ENCODE results near the gene FFAR1.
"Not testable (repeated sequence)": the region's sequence is repeated elsewhere in the genome, so short reads cannot be mapped to it uniquely, and the experiment has no call there.

FFAR1 gene

DNA sequence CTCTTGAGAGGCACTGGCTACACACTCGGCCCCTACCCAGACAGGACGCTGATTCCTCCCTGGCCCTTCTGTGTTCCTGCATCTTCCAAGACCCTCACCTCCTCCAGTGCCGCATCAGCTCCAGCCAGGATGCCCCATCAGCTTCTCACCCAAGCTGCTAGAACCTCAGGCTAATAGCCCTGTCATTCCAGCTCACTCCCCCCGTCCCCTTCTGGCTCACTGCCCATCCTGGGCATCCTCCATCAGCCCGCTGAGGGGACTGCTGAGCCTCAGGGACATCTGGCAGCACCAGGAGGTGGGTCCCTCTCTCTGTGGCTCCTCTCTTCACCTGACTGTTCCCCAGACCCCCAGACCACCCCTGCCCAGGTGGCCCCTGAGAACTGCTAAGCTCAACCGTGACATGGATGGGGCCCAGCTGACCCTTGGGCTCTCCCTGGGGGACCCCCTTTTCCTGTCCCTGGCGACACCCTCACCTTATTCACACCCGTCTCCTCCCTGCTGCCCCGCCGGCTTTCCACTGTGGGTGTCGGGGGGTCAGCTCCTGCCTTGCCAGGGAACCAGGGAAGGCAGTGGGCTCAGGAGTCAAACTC, 15.4 kb downstream of the FFAR1 start:
- no peak for DNase-seq

DNA sequence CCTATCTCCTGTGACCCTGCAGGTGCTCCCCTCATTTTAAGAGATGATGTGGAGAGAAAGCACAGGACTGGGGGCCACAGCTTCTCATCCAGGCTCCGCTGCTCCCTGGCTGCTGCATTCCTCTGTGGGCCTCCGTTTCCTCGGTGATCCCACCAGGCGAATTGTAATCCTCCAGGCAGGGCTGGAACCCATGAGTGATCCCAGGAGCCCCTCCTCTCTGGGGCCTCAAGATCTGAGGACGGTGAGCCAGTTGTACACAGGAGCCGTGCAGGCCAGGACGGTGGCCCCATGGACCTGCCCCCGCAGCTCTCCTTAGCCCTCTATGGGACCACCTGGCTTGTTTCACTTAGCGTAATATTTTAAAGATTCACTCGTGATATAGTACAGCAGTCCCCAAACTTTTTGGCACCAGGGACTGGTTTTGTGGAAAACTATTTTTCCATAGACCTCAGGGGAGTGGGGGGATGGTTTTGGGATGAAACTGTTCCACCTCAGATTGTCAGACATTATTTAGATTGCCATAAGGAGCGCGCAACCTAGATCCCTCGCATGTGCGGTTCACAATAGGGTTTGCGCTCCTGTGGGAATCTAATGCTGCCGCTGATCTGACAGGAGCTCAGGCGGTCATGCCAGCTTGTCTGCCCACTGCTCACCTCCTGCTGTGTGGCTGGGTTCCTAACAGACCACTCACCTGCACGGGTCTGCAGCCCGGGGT, 16.2 kb downstream of the FFAR1 start:
- no peak for DNase-seq

DNA sequence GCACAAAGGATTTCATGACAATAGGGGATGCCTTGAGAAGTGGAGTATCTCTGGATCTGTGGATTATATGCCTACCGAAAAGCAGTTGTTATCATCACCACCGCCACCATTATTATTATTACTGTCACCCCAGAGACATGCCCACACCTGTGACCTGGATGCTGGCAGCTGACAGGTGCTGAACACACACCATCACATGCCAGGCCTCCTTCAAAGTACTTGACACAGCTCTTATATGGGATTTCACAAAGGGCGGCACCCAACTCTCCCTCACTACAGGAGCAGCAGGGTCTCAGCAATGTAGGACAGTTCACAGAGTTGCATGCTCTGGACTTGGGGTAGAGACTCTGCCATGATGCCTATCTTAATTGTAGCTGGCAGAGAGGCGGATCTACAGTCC, 17.6 kb downstream of the FFAR1 start:
- no peak for DNase-seq

DNA sequence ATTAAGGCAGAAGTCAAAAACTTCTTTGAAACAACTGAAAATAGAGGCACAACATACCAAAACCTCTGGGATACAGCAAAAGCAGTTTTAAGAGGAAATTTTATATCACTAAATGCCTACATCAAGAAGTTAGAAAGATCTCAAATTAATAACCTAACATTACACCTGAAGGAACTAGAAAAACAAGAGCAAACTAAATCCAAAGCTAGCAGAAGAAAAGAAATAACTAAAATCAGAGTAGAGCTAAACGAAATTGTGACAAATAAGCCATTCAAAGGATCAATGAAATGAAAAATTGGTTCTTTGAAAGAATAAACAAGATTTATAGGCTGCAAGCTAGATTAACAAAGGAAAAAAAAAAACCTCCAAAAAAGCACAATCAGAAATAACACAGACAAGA, 20.7 kb downstream of the FFAR1 start:
- no peak for DNase-seq

DNA sequence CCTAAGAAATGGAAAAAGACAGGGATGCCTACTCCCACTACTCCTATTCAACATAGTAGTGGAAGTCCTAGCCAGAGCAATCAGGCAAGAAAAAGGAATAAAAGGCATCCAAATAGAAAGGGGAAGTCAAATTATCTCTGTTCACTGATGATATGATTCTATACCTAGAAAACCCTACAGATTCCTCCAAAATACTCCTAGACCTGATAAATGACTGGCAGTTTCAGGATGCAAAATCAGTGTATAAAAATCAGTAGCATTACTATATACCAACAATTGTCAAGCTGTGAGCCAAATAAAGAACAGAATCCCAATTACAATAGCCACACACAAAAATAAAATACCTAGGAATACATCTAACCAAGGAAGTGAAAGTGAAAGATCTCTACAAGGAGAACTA, 21.8 kb downstream of the FFAR1 start:
- no peak for DNase-seq

DNA sequence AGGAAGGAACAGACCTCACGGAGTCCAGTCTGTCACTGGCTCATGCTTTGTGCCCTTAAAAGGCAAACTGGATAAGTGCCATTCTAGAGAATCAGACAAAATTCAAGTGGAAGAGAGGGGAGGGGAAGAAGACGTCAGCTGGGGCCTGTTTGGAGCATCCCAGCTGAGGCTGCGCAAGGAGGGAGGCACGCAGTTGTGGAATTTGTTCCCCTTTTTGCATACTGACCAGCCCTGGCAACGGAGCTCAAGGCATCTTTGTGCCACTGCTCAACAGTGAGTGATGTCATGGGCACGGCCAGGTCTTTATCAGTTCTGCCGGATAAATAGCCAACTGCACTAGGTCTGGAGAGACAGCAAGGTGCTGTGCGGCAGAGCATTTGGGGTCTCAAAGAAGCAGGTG, 23.0 kb downstream of the FFAR1 start, which contains the start of gene GPR42:
GPR42 (plus strand) TSS at position 347 of the 400 bp plus-strand sequence. CDS start 292 bp downstream, outside the sequence.
- DNase-seq: no peak

DNA sequence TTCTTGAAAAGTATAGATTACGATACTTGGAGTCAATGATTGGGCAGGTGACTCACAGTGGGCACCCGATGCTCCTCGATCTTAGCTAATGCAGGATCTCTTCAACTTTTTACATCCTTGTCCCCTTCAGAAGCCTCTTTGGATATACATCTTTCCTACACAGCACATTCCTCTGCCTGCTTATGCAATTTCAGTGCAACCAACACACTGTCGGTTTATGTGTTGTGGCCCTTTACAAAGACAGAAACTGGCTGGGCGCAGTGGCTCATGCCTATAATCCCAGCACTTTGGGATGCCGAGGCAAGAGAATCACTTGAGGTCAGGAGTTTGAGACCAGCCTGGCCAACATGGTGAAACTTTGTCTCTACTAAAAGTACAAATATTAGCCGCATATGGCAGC, 25.8 kb downstream of the FFAR1 start:
- DNase-seq: no peak

DNA sequence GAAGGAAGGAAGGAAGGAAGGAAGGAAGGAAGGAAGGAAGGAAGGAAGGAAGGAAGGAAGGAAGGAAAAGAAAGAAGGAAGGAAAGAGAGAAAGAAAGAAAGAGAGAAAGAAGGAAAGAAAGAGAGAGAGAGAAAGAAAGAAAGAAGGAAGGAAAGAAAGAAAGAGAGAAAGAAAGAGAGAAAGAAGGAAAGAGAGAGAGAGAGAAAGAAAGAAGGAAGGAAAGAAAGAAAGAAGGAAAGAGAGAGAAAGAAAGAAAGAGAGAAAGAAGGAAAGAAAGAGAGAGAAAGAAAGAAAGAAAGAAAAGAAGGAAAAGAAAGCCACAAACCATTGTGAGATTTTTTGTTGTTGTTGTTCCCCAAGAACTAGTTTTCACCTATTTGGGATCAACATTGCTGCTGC, 26.3 kb downstream of the FFAR1 start:
- not testable (repeated sequence) for DNase-seq

DNA sequence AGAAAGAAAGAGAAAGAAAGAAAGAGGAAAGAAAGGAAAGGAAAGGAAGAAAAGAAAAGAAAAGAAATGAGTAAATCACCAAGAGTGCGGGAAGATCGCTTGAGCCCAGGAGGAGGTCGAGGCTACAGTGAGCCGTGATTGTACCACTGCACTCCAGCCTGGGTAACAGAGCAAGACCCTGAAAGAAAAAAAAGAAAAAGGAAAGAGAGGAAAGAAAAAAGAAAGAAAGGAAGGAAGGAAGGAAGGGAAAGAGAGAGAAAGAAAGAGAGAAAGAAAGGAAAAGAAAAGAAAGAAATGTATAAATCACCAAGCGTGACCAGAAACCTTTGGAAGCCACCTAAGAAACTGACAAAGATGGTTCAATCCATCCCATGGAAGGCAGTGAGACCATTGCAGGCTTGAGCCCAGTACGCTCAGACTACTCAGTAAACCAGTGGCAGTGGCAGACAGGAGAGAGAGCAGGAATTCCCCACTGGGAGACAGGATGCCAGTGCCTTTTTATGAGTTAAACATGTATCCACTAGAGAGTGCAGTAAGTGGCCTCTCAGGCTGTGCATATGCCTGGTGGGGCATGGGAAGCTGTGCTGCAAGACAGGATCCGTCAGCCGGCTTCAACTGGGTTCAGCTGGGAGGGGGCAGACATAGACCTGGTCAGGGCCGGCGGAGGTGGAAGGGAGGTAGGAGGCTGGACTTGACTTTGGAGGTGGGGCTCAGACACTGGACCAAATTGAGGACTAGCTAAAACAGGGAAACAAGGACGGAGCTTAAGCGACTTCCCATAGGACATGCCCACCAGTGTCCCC, 28.0 kb downstream of the FFAR1 start:
- DNase-seq: no peak

DNA sequence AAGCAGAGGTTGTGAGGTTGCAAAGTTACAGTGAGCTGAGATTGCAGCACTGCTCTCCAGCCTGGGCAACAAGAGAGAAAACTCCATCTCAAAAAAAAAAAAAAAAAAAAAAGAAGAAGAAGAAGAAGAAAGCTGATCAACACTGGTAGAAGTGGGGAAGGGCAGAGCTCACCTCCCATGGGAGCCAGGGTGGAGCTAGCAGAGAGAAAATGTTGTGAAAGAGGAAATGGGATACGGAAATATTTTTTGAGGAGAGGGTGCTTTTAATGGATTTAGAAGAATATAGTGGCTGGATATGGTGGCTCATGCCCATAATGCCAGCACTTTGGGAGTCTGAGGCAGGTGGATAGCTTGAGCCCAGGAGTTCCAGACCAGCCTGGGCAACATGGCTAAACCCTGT, 30.0 kb downstream of the FFAR1 start:
- no peak for DNase-seq

DNA sequence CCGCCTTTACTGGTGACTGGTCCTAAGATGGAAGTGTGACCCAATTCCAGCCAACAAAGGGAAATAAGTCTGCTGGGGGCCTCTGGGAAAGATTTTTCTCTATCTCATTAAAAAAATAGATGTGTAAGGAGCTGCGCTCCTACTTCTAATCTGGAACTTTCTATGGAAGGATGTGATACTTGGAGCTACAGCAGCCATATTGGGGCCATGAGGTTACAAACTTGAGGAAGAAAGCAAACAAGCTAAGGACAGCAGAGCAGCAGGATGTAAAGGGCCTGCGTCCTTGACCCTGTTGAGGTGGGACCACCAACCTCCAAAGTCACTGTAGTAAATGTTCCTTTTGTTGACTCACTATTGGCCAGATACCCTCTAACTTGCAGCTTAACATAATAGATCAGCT, 30.7 kb downstream of the FFAR1 start:
- no peak for DNase-seq

DNA sequence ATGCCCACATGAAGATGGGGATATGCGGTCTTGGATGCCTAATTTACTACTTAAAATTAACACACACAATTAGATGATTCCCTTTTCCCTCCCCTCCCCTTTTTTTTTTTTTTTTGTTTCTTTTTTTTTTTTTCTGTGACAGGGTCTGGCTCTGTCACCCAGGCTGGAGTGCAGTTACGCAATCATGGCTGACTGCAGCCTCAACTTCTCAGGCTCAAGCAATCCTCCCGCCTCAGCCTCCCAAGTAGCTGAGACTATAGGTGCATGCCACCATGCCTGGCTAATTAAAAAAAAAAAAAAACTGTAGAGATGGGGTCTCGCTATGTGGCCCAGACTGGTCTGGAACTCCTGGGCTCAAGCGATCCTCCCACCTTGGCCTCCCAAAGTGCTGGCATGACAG, 31.8 kb downstream of the FFAR1 start:
- not testable (repeated sequence) for DNase-seq

DNA sequence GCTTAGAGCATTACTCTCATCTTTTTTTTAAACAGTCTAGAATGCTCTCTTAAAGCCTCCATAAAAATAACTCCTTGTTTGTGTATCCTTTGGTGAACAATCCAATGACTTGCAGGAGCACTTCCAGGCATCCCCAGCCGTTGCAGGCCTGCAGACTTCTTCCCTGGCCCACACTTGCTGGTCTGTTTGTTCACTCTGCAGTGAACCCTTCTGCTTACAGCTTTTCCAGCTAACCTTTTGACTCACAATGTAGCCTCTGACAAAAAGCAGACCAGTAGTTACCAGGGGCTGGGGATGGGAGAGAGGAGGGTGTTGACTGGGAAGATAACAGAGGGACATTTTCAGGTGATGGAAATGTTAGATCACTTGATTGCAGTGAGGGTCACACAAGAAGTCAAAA, 32.3 kb downstream of the FFAR1 start:
- no peak for DNase-seq

DNA sequence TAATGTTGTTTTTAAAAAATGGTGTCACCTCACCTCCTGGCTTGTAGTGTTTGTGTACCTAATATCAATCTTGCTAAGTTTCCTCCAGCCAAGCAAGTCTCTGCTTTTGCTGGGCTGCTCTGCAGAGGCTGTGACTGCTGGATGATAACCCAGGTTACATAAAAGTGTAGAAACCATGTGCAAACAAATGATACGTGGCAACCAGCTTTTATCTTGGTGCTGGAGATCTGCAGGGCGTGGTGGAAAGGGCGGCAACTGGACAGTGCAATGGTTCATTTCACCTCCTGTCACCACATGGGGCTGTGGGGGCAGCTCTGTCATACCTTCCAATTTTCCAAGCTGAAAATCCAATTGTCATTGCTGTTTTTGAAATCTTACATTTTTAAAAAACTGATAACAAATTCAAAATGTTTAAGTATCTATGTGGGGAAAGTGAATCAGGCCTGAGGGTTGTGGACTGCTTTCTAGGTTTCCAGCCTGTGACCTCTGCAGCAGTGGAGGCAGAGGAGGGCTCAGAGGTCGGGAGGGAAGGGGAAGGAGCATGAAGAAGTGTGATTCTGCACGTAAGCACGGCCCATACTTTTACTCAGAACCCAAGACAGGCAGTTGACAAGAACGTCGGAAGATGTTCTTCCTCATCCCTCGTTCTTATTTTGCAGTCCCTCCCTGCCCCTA, 32.9 kb downstream of the FFAR1 start:
- DNase-seq: no peak

DNA sequence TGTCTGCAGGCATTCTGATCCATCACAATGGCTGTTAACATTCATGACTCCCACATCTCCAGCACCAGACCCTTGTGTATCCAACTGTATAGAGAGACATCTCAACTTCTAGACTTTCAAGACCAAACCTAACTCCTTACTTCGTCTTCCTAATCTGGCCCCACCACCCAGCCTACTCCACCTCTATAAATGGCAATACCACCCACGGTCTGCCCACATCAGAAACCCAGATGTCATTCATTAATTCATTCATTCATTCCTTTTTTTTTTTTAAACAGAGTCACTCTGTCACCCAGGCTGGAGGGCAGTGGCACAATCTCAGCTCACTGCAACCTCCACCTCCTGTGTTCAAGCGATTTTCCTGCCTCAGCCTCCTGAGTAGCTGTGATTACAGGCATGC, 33.6 kb downstream of the FFAR1 start:
- DNase-seq: no peak

DNA sequence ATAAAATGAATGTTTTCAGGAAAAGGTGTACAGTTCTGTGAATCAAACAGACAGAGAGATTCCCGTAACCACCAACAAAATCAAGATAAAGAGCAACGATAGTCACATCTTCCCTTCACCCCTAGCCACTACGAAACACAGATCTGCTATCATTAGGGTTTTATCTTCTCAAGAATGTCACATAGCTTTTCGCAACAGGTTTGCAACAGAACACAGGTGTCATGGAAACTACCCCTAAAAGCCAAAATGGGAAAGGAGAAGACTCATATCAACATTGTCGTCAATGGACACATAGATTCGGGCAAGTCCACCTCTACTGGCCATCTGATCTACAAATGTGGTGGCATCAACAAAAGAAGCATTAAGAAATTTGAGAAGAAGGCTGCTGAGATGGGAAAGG, 34.2 kb downstream of the FFAR1 start:
- DNase-seq: no peak

DNA sequence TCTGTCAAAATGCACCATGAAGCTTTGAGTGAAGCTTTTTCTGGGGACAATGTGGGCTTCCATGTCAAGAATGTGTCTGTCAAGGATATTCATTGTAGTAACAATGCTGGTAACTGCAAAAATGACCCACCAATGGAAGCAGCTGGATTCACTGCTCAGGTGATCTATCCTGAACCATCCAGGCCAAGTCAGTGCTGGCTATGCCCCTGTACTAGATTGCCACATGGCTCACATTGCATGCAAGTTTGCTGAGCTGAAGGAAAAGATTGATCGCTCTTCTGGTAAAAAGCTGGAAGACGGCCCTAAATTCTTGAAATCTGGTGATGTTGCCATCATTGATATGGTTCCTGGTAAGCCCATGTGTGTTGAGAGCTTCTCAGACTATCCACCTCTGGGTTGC, 35.8 kb downstream of the FFAR1 start:
- no peak for DNase-seq

DNA sequence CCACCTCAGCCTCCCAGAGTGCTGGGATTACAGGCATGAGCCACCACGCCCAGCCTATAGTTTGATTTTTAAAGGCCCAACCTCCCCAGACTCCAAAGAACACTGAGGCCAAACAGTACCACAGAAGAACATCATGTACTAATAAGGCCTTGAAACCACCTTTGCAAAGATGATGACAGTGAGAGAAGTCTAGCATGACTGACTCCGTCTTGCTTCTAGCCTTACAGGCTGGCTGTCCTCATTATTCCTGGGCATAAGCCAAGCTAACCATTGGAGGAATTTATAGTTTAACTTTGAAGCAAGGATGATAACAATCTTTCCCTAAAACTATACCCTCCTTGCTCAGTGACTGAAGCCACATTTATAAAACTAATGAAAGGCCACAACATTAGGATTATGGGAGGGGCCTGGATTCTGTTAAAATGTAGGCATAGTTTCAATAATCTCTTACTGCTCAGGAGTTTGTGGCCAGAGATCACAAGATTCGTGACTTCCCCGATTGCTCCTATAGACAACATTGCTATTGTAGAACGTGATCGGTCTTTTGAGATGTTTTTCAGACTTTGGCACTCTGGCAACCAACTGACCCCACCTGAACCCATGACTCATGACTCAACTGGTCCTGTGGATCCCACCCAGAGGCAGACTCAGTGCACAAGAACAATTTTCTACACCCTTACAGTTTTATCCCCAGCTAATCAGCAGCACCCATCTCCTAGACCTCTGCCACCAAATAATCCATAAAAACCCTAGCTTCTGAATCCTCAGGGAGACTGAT, 40.8 kb downstream of the FFAR1 start:
- no peak for DNase-seq

DNA sequence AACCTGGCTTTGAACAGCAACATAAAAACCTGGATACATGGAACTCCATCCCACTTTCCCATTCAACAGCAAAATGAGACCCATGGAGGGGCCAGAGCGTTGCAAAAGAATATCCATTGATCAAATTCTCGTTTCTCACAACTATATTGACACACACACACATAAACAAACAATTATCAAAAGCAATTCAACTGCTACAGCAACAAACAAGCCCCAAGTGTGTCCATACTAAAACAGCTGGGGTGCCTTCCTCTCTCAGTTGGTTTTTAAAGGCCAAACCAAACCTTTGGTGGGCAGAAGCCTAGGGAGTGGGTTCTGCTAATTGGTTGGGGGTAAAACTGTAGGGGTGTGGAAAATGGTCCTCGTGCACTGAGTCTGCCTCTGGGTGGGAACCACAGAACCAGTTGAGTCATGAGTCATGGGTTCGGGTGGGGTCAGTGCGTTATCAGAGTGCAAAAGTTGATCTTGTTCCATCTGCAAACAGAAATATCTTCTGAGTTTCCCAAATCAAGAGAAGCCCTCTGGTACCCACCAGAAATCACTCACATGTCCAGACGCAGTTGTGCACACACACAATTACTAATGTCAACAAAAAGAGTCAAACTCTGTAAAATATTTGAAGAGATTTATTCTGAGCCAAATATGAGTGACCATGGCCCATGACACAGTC, 41.6 kb downstream of the FFAR1 start:
- DNase-seq: no peak

DNA sequence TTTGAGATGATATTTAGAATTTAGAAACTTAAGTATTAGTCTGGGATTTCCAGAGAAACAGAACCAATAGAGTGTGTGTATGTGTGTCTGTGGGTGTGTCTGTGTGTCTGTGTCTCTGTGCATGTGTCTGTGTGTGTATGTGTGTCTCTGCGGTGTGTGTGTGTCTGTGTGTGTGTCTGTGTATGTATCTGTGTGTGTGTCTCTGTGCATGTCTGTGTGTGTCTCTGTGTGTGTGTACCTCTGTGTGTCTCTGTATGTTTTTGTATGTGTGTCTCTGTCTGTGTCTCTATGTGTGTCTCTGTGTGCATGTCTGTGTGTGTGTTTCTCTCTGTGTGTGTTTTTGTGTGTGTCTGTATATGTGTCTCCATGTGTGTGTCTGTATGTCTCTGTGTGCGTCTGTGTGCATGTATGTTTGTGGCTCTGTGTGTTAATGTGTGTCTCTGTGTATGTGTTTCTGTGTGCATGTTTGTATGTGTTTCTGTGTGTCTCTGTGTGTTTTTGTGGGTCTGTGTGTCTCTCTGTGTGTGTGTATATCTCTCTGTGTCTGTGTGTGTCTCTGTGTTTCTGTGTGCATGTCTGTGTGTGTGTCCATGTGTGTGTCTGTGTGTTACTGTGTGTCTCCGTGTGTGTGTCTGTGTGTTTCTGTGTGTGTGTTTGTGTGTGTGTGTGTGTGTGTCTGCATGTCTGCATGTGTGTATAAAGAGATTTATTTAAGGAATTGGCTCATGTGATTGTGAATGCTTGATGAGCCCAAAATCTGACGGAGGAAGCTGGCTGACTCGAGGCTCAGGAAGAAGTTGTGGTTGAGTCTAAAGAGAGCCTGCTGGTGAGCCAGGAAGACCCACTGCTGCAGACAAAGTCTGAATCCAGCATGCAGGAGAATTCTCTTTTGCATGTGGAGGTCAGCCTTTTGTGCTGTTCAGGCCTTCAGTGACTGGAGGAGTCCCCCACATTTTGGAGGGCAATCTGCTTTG, 45.3 kb downstream of the FFAR1 start:
- no peak for DNase-seq

All from activated naive CD4-positive, alpha-beta T cell treated with anti-CD3 and anti-CD28 coated beads, Interleukin-2, amount 50 U/mL, for 16 hours (primary cell).